Measurements from ENCODE around the gene CTCFL. TPM values are rescaled to one million over a fixed set of nuclear protein-coding genes. Genes with fewer than 3 reads are reported as not detected.

The CTCFL gene
- total and polyA plus RNA-seq, 7 donors = 0.36 TPM; not detected in 6

- no peaks in the 10 kb centered on the region for H3K36me3 ChIP-seq
- H3K27ac ChIP-seq = no peak overlapping the region
- no peak for DNase-seq
- no peak for TF ChIP-seq POLR2A (IDR thresholded peaks at IDR 0.05)
- no peak for TF ChIP-seq EP300 (IDR thresholded peaks at IDR 0.05)
- TF ChIP-seq POLR2AphosphoS5 (IDR thresholded peaks at IDR 0.05) = no peak
- no peak for TF ChIP-seq CTCF (IDR thresholded peaks at IDR 0.05)
- peaks cover 0 to 27% (median 25%) of the 10 kb centered on the region in 4 donors for H3K4me1 ChIP-seq
- H3K27me3 ChIP-seq = no peaks in the 10 kb centered on the region
- no peak overlapping the region for H3K4me3 ChIP-seq
- H3K9me3 ChIP-seq = peaks cover 0 to 1% (median 0%) of the 10 kb centered on the region in 4 donors
- WGBS, 2 donors = 86 to 89% methylated on average over 8 of the region's 8 CpGs
- intact Hi-C loops (cut with DNase I) = no loop called here
Measured at GRCh38 chr20:57484772-57485171, 40.2 kb downstream of the CTCFL start.

- WGBS, 2 donors = 89% methylated on average over 19 of the region's 19 CpGs
- H3K36me3 ChIP-seq = no peaks in the 10 kb centered on the region
- H3K9me3 ChIP-seq = peaks cover 0 to 1% (median 0%) of the 10 kb centered on the region in 4 donors
- TF ChIP-seq CTCF (IDR thresholded peaks at IDR 0.05) (no peak), POLR2A (IDR thresholded peaks at IDR 0.05) (no peak), POLR2AphosphoS5 (IDR thresholded peaks at IDR 0.05) (no peak), EP300 (IDR thresholded peaks at IDR 0.05) (no peak)
- peaks cover 0 to 27% (median 25%) of the 10 kb centered on the region in 4 donors for H3K4me1 ChIP-seq
- no peaks in the 10 kb centered on the region for H3K27me3 ChIP-seq
- no peak for DNase-seq
- intact Hi-C loops (cut with DNase I) = no loop called here
- no peak overlapping the region for H3K4me3 ChIP-seq
- H3K27ac ChIP-seq = no peak overlapping the region
Measured at GRCh38 chr20:57483287-57484050, 41.5 kb downstream of the CTCFL start.

GRCh38 chr20:57482796-57483195, 42.1 kb downstream of the CTCFL start:
- TF ChIP-seq POLR2A (IDR thresholded peaks at IDR 0.05) = no peak
- TF ChIP-seq EP300 (IDR thresholded peaks at IDR 0.05) = no peak
- TF ChIP-seq CTCF (IDR thresholded peaks at IDR 0.05) = no peak
- Histone ChIP-seq H3K27me3 (no peaks in the 10 kb centered on the region), H3K9me3 (peaks cover 0 to 1% (median 0%) of the 10 kb centered on the region in 4 donors), H3K4me3 (no peak overlapping the region), H3K4me1 (peaks cover 0 to 27% (median 25%) of the 10 kb centered on the region in 4 donors), H3K36me3 (no peaks in the 10 kb centered on the region), H3K27ac (peak overlapping the region in 3 of 4 donors; percentile 76 to 85 (median 80))
- intact Hi-C loops (cut with DNase I) = no loop called here
- WGBS, 2 donors = 94 to 97% methylated on average over 6 of the region's 6 CpGs
- no peak for DNase-seq

- H3K36me3 ChIP-seq = no peaks in the 10 kb centered on the region
- no peaks in the 10 kb centered on the region for H3K27me3 ChIP-seq
- peaks cover 0 to 1% (median 0%) of the 10 kb centered on the region in 4 donors for H3K9me3 ChIP-seq
- WGBS, 2 donors = 75 to 84% methylated on average over 11 of the region's 11 CpGs
- H3K4me1 ChIP-seq = peaks cover 0 to 28% (median 26%) of the 10 kb centered on the region in 4 donors
- intact Hi-C loops (cut with DNase I) = no loop called here
- TF ChIP-seq POLR2AphosphoS5 (IDR thresholded peaks at IDR 0.05) (no peak), CTCF (IDR thresholded peaks at IDR 0.05) (no peak), POLR2A (IDR thresholded peaks at IDR 0.05) (no peak), EP300 (IDR thresholded peaks at IDR 0.05) (no peak)
- H3K27ac ChIP-seq = peak overlapping the region in 3 of 4 donors; percentile 76 to 85 (median 80)
- DNase-seq = no peak
- no peak overlapping the region for H3K4me3 ChIP-seq
Measured at GRCh38 chr20:57482148-57482547, 42.8 kb downstream of the CTCFL start.

Data from sigmoid colon (tissue), 7 donors.